K562 (cell line): Measurements from ENCODE around the gene CDK14. TPM values are rescaled to one million over a fixed set of nuclear protein-coding genes. Genes with fewer than 3 reads are reported as not detected.

Experiments
- ATAC-seq: fragments of 200-7000 bp; cut with Tn5 transposase; 3 replicates; pipeline ENCODE4 v1.9.1; 2020; ENCODE audit warnings: moderate library complexity
- BruUV-seq: library from RNA; stranded (reverse); fragments of 400-500 nt; replicated peaks from 2 replicates; lab custom pipeline; 2021; lab: Mats Ljungman, UMichigan
- CTCF ChIA-PET: fragments of 300-600 bp; formaldehyde crosslinking; extraction: SDS; loops from one replicate; lab custom pipeline; 2021; ENCODE audit warnings: low intra/inter-chr PET ratio; lab: Yijun Ruan, JAX
- POLR2A ChIA-PET: fragments of 300-600, 350-650 bp; sonication (Branson Sonifier 250); formaldehyde crosslinking; extraction: SDS; loops from one replicate; lab custom pipeline; 2021; ENCODE audit warnings: antibody characterized with exemption, inconsistent platforms; lab: Yijun Ruan, JAX
- DNase-seq, 4 experiments: peaks; one replicate each; pipeline versions ENCODE4 v3.0.0 to v3.0.0-alpha.2; 2011 to 2018; ENCODE audit warnings: low spot score in 3 of 4, mixed read lengths in 3 of 4; ENCODE audit errors: extremely low read depth in 1 of 4
- FAIRE-seq: peaks from 2 replicates; lab custom pipeline; 2011; peaks lifted over from hg19 to GRCh38; lab: Jason Lieb, UNC
- H2AFZ ChIP-seq: 2 replicates; pipeline ENCODE4 v1.6.0; 2011; ENCODE audit warnings: low read depth, low read length, control low read depth, inconsistent platforms
- H3K27ac ChIP-seq: fragments of 200-600 bp; 3 replicates; pipeline ENCODE4 v1.8.0; 2011; ENCODE audit warnings: low read depth, mild to moderate bottlenecking, control low read depth, inconsistent platforms, low read length, moderate library complexity, mixed read lengths; ENCODE audit errors: extremely low read depth
- H3K27me3 ChIP-seq, 2 experiments: fragments of 300-600 bp in 1 of 2; 2 replicates in 1 of 2; 3 replicates in 1 of 2; pipeline versions ENCODE4 v1.6.0 to v1.8.0; 2011; ENCODE audit warnings: inconsistent platforms in 2 of 2, low read length in 2 of 2, mild to moderate bottlenecking in 1 of 2, mixed read lengths in 1 of 2, moderate library complexity in 1 of 2; ENCODE audit not compliant: control insufficient read depth in 2 of 2, insufficient read depth in 2 of 2
- H3K36me3 ChIP-seq: fragments of 300-600 bp; 3 replicates; pipeline ENCODE4 v1.8.0; 2011; ENCODE audit warnings: mild to moderate bottlenecking, low read length, inconsistent platforms; ENCODE audit not compliant: control insufficient read depth, insufficient read depth
- H3K4me1 ChIP-seq, 2 experiments: fragments of 200-600 bp in 1 of 2; replicated peaks in 1 of 2; 2 replicates in 1 of 2; 3 replicates in 1 of 2; pipeline versions ENCODE4 v1.5.1 to v1.8.0; 2011; ENCODE audit warnings: inconsistent platforms in 2 of 2, low read length in 2 of 2, mild to moderate bottlenecking in 1 of 2, mixed read lengths in 1 of 2, moderate library complexity in 1 of 2; ENCODE audit not compliant: control insufficient read depth in 2 of 2, insufficient read depth in 2 of 2
- H3K4me2 ChIP-seq: 2 replicates; pipeline ENCODE4 v1.6.1; 2011; ENCODE audit warnings: low read length, control low read depth, inconsistent platforms, mixed read lengths; ENCODE audit not compliant: insufficient read depth
- H3K4me3 ChIP-seq: fragments of 200-600 bp; sonication (generic), shearing (Covaris generic); 2 replicates; pipeline ENCODE4 v1.5.1; 2016; ENCODE audit warnings: control low read depth, inconsistent platforms
- H3K79me2 ChIP-seq: fragments of 200-600 bp; 3 replicates; pipeline ENCODE4 v1.8.0; 2011; ENCODE audit warnings: low read length, inconsistent platforms; ENCODE audit not compliant: control insufficient read depth, insufficient read depth
- H3K9ac ChIP-seq, 2 experiments: 2 replicates each; pipeline versions ENCODE4 v1.6.0 to v1.6.1; 2011; ENCODE audit warnings: low read depth in 2 of 2, low read length in 2 of 2, control low read depth in 1 of 2, inconsistent platforms in 1 of 2, mild to moderate bottlenecking in 1 of 2, mixed read lengths in 1 of 2; ENCODE audit not compliant: insufficient read depth in 1 of 2
- H3K9me1 ChIP-seq: one replicate; pipeline ENCODE4 v1.6.0; 2011; ENCODE audit warnings: inconsistent platforms, mild to moderate bottlenecking, low read length, moderate library complexity; ENCODE audit not compliant: control insufficient read depth, insufficient read depth
- H3K9me3 ChIP-seq: replicated peaks from 2 replicates; pipeline ENCODE4 v1.5.1; 2011; ENCODE audit warnings: low read depth, low read length, inconsistent platforms; ENCODE audit not compliant: control insufficient read depth, insufficient read depth
- H4K20me1 ChIP-seq: replicated peaks from 2 replicates; pipeline ENCODE4 v1.6.1; 2011; ENCODE audit warnings: low read length, inconsistent platforms, mixed read lengths; ENCODE audit not compliant: control insufficient read depth, insufficient read depth
- CCNT2 ChIP-seq: IDR thresholded peaks from 2 replicates; pipeline ENCODE4 v1.6.1; 2011; ENCODE audit warnings: borderline replicate concordance, low read depth, mild to moderate bottlenecking, moderate library complexity, mixed read lengths, low read length; ENCODE audit not compliant: insufficient read length; ENCODE audit errors: extremely low read depth
- CTBP1 ChIP-seq: fragments of 450-650 bp; IDR thresholded peaks from 2 replicates; pipeline ENCODE4 v1.6.1; 2016; ENCODE audit warnings: borderline replicate concordance
- FOXM1 ChIP-seq, 2 experiments: fragments of 450-650 bp in 1 of 2; sonication (generic) in 1 of 2; formaldehyde crosslinking in 1 of 2; IDR thresholded peaks; 2 replicates each; pipeline versions ENCODE4 v1.6.1 to v1.9.0; 2017 to 2022; ENCODE audit warnings: low read depth in 2 of 2, mild to moderate bottlenecking in 2 of 2, missing genetic modification reagents in 1 of 2, moderate library complexity in 1 of 2
- GATAD2A ChIP-seq: fragments of 450-650 bp; IDR thresholded peaks from 2 replicates; pipeline ENCODE4 v1.6.1; 2017
- IFI16 ChIP-seq: fragments of 250-450 bp; sonication (Bioruptor Pico); IDR thresholded peaks from 2 replicates; pipeline ENCODE4 v2.1.2; 2022; ENCODE audit warnings: mild to moderate bottlenecking, inconsistent platforms
- LEF1 ChIP-seq: fragments of 450-650 bp; IDR thresholded peaks from 2 replicates; pipeline ENCODE4 v1.6.1; 2016; ENCODE audit warnings: mild to moderate bottlenecking
- NCOA2 ChIP-seq, 2 experiments: fragments of 450-650 bp; IDR thresholded peaks; 2 replicates each; pipeline ENCODE4 v1.6.1; 2018; ENCODE audit warnings: mild to moderate bottlenecking in 2 of 2, moderate library complexity in 1 of 2; ENCODE audit not compliant: partially characterized antibody in 2 of 2
- NUFIP1 ChIP-seq: fragments of 450-650 bp; IDR thresholded peaks from 2 replicates; pipeline ENCODE4 v1.6.1; 2018; ENCODE audit not compliant: partially characterized antibody
- PHB ChIP-seq: fragments of 250-450 bp; sonication (Bioruptor Pico); IDR thresholded peaks from 2 replicates; pipeline ENCODE4 v1.5.0; 2021
- PHF20 ChIP-seq: fragments of 450-650 bp; IDR thresholded peaks from 2 replicates; pipeline ENCODE4 v1.6.1; 2018; ENCODE audit not compliant: partially characterized antibody
- PHF21A ChIP-seq: fragments of 450-650 bp; IDR thresholded peaks from 2 replicates; pipeline ENCODE4 v1.6.1; 2017; ENCODE audit warnings: low read depth, borderline replicate concordance
- TAF7 ChIP-seq: fragments of 450-650 bp; IDR thresholded peaks from 2 replicates; pipeline ENCODE4 v1.6.1; 2016; ENCODE audit warnings: missing genetic modification characterization, missing compliant biosample characterization
- U2AF2 ChIP-seq: fragments of 200-400 bp; formaldehyde crosslinking; optimal IDR thresholded peaks from 2 replicates; pipeline ENCODE3; 2017; ENCODE audit warnings: low read depth, mild to moderate bottlenecking, low read length
- ZNF253 ChIP-seq: fragments of 250-450 bp; sonication (Bioruptor Pico); conservative IDR thresholded peaks from 2 replicates; pipeline ENCODE4 v1.6.1; 2021; ENCODE audit warnings: mild to moderate bottlenecking
- ZNF778 ChIP-seq: fragments of 450-650 bp; formaldehyde crosslinking; IDR thresholded peaks from 2 replicates; pipeline ENCODE4 v1.4.0; 2020; ENCODE audit warnings: mild to moderate bottlenecking, moderate library complexity
- WGBS: fragments of 100-300 bp; shearing (Covaris generic); methylation state at CpG from one replicate; pipeline ENCODE4 v1.1.6; 2016; ENCODE audit warnings: low coverage, mixed read lengths; ENCODE audit not compliant: insufficient coverage; ENCODE audit errors: missing lambda C conversion rate; 5-methylcytosine and 5-hydroxymethylcytosine counted together
- in situ Hi-C: fragments of 300-500 bp; cut with MboI; formaldehyde crosslinking; loops from 4 replicates; pipeline ENCODE4 v1.15.0; 2018; ENCODE audit warnings: inconsistent platforms, mixed read lengths
- intact Hi-C: fragments of 100-400 bp; cut with micrococcal nuclease; formaldehyde crosslinking; loops from 2 replicates; pipeline ENCODE4 v1.14.2; 2022
- polyA plus RNA-seq, 8 experiments: library from polyadenylated mRNA; depleted of rRNA in 4 of 8; stranded (reverse) in 5 of 8; unstranded in 3 of 8; fragments of >200 nt; fragmentation: Nextera tagmentation in 2 of 8; fragmentation: Illumina TruSeq in 1 of 8; extraction: Ambion mirVana in 2 of 8; extraction: Trizol in 1 of 8; gene quantifications; 2 replicates each; pipeline versions ENCODE4 v1.2.1 to v1.2.3, GENCODE V29; 2011 to 2014; ENCODE audit warnings: inconsistent platforms in 1 of 8, missing spikeins in 1 of 8
- total RNA-seq, 7 experiments: library from RNA; depleted of rRNA in 6 of 7; stranded (reverse); fragments of >200 nt in 6 of 7; fragmentation: Illumina TruSeq in 2 of 7; extraction: Trizol in 2 of 7; gene quantifications; 2 replicates each; pipeline versions ENCODE4 v1.2.1 to v1.2.3, GENCODE V29; 2011 to 2021; ENCODE audit warnings: low replicate concordance in 1 of 7
- TF ChIP-seq, protein P1 (sequence below): fragments of 250-450 bp; sonication (Bioruptor Pico); IDR thresholded peaks from 2 replicates; pipeline ENCODE4 v1.5.0; 2021; ENCODE audit warnings: mild to moderate bottlenecking, moderate library complexity
- TF ChIP-seq, protein P2 (sequence below): fragments of 450-650 bp; IDR thresholded peaks from 2 replicates; pipeline ENCODE4 v1.6.1; 2016; ENCODE audit warnings: missing biosample characterization, missing genetic modification characterization
- TF ChIP-seq, protein P3 (sequence below): sonication (generic); formaldehyde crosslinking; IDR thresholded peaks from 2 replicates; pipeline ENCODE4 v1.8.1; 2023; ENCODE audit warnings: mild to moderate bottlenecking, missing genetic modification reagents, moderate library complexity

The CDK14 gene
- total and polyA plus RNA-seq, 9 of the 15 experiments (the other 6 are each of a cell fraction or from before 2014, with no cell fraction given): 0.03 to 0.91 (median 0.16) TPM

DNA sequence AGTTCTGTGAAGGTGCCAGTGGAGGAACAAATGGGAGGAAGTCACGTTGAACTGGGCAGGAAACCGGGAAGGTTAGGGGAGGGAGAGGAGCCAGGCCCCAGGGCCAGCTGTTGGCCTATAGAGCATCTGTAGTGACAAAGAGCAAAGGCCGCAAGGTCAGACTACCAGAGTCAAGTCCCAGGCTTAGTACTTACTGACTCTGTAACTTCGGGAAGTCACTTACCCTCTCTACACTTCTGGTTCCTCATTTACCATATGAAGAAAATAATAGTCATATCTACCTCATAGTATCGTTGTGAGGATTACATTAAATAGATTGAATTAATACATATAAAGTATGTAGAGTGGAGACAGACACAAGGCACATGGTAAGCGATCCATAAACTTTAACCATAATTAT is 566.3 kb downstream of the CDK14 start (continued):
- no peak for TF ChIP-seq CCNT2
- TF ChIP-seq, protein P1, sequence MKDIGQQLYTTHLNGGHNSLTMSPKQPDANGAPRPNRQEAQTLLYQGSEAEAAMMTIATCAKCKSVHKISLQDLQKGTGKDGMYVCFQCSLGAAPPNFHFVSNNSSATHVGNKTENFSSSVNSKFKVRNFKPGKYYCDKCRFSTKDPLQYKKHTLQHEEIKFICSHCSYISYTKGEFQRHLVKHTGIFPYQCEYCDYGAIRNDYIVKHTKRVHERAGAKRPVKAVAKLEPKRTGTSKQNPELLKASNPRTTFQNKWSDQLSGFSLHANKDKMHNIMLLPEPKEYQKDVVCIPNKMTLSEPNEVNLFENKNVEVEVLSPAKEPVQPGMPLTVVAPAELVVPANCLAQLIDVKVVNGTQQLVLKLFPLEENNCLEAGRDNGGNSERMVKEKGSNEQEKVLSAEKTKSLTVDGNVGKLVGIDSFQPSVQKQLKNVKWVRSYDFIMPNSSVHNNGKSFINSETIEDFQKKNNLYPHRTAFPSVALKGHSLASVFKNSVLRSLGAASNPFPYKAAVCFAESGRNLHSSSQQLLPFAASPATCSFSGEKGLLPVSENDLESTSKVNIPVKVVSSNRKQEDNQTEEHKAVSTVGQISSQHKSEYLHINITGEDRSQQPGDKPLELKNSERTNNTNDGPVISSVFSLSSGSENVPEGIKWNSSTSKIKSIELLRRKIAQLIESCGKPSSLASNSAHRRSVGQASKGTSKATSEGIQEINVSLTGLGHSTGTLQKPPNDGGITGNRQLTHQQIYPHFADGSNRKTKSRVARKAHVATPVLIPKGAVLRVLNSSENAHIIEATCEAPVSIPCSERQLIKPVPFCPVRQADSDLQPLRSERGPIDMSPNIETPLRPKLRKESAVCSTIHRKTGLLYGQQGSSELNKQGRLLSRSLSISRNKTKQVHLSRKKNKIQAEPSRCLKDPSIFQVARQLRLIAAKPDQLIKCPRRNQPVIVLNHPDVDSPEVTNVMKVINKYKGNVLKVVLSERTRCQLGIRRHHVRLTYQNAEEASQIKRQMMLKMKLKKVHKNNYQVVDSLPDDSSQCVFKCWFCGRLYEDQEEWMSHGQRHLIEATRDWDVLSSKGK (CRISPR knock-in tag): no peak
- TF ChIP-seq, protein P2, sequence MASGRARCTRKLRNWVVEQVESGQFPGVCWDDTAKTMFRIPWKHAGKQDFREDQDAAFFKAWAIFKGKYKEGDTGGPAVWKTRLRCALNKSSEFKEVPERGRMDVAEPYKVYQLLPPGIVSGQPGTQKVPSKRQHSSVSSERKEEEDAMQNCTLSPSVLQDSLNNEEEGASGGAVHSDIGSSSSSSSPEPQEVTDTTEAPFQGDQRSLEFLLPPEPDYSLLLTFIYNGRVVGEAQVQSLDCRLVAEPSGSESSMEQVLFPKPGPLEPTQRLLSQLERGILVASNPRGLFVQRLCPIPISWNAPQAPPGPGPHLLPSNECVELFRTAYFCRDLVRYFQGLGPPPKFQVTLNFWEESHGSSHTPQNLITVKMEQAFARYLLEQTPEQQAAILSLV (tag): no peak

DNA sequence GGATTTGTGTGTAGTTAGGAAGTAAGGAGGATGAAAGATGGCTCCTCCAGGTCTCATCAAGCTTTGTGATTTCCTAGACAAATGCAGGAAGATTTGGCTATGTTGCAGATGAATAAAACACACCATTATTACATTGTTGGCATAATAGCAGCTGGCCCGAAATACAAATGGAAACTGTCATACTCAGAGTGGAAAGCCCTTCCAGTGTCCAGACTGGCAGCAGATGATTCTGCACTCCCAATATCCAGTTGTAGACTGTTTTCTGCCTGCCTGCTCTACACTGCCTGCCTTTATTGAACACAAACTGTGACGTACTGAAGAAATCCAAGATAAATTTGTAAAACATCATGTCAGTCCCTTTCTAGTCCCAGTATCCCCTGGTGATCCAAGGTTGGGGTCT is 568.4 kb downstream of the CDK14 start:
- H4K20me1 ChIP-seq: no peaks in the 10 kb centered on the region
- H3K4me1 ChIP-seq: no peaks in the 10 kb centered on the region
- ATAC-seq: no peak
- H3K79me2 ChIP-seq: no peaks in the 10 kb centered on the region
- ChIA-PET POLR2A (interaction anchor here (0.6 kb wide), 1 partner anchor 387 kb away, joined by 3 read pairs; no protein-coding TSS in a partner anchor), CTCF (no interaction called here)
- H3K27ac ChIP-seq: no peak overlapping the region
- no peak overlapping the region for H3K9ac ChIP-seq
- H2AFZ ChIP-seq: no peak overlapping the region
- intact Hi-C loops (no loop called here), in situ Hi-C loops (no loop called here)
- no peaks in the 10 kb centered on the region for H3K9me1 ChIP-seq
- DNase-seq: no peak
- peaks cover 0 to 3% of the 10 kb centered on the region in 2 experiments; a peak in 1 of 5 replicates for H3K27me3 ChIP-seq
- no peaks in the 10 kb centered on the region for H3K36me3 ChIP-seq
- H3K9me3 ChIP-seq: no peaks in the 10 kb centered on the region
- 0% methylated on average over 2 of the region's 2 CpGs for WGBS
- FAIRE-seq: no peak
- no TSS peak for BruUV-seq
- no peak overlapping the region for H3K4me2 ChIP-seq
- H3K4me3 ChIP-seq: no peak overlapping the region
- TF ChIP-seq CTBP1 (no peak), IFI16 (CRISPR knock-in tag) (no peak), U2AF2 (no peak), PHF21A (no peak), NCOA2 (IDR thresholded peaks at IDR 0.05; ENCODE audit: partially characterized antibody in 2 of 2) (no peak), PHB (CRISPR knock-in tag) (no peak), TAF7 (tag) (no peak), NUFIP1 (no peak), LEF1 (no peak), FOXM1 (IDR thresholded peaks at IDR 0.05; ENCODE audit: low read depth) (no peak), FOXM1 (CRISPR knock-in tag; IDR thresholded peaks at IDR 0.05; ENCODE audit: low read depth) (no peak), GATAD2A (no peak), PHF20 (no peak), ZNF253 (CRISPR knock-in tag) (no peak), ZNF778 (no peak)
- TF ChIP-seq, protein P3, sequence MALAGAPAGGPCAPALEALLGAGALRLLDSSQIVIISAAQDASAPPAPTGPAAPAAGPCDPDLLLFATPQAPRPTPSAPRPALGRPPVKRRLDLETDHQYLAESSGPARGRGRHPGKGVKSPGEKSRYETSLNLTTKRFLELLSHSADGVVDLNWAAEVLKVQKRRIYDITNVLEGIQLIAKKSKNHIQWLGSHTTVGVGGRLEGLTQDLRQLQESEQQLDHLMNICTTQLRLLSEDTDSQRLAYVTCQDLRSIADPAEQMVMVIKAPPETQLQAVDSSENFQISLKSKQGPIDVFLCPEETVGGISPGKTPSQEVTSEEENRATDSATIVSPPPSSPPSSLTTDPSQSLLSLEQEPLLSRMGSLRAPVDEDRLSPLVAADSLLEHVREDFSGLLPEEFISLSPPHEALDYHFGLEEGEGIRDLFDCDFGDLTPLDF: no peak
